Kidney (tissue), 14 donors: ENCODE data around the gene CHFR. TPM values are rescaled to one million over a fixed set of nuclear protein-coding genes. Genes with fewer than 3 reads are reported as not detected.
A peak's percentile ranks its signal among the peaks of the same experiment; 100 is the strongest.

ENCODE experiments used
- DNase-seq, 5 donors: peaks; one replicate each; pipeline ENCODE4 v3.0.0-alpha.2; 2013 to 2020
- FAIRE-seq: peaks from 2 replicates; lab custom pipeline; 2012; peaks lifted over from hg19 to GRCh38; lab: Jason Lieb, UNC
- H3K27ac ChIP-seq, 2 donors: one replicate each; pipeline ENCODE4 v1.7.0; 2013; ENCODE audit warnings: low read depth in 2 of 2, low read length in 2 of 2, inconsistent platforms in 1 of 2
- H3K27me3 ChIP-seq: one replicate; pipeline ENCODE4 v1.7.1; 2013; ENCODE audit warnings: low read length, inconsistent platforms; ENCODE audit not compliant: control insufficient read depth, insufficient read depth
- H3K36me3 ChIP-seq, 3 donors: one replicate each; pipeline versions ENCODE4 v1.7.0 to v1.7.1; 2013; ENCODE audit warnings: low read length in 3 of 3, control low read depth in 1 of 3, inconsistent platforms in 1 of 3; ENCODE audit not compliant: insufficient read depth in 3 of 3, control insufficient read depth in 2 of 3
- H3K4me1 ChIP-seq, 3 donors: one replicate each; pipeline versions ENCODE4 v1.7.0 to v1.7.1; 2013; ENCODE audit warnings: low read length in 3 of 3, inconsistent platforms in 1 of 3, low read depth in 1 of 3; ENCODE audit not compliant: control insufficient read depth in 2 of 3, insufficient read depth in 2 of 3
- H3K4me3 ChIP-seq, 3 donors: one replicate each; pipeline versions ENCODE4 v1.7.0 to v1.8.1; 2013; ENCODE audit warnings: low read length in 3 of 3, control low read depth in 1 of 3, inconsistent platforms in 1 of 3
- H3K9ac ChIP-seq, 3 donors: one replicate each; pipeline versions ENCODE4 v1.7.0 to v1.7.1; 2013; ENCODE audit warnings: low read length in 3 of 3, control low read depth in 1 of 3, inconsistent platforms in 1 of 3
- H3K9me3 ChIP-seq, 3 donors: one replicate each; pipeline versions ENCODE4 v1.7.0 to v1.7.1; 2013; ENCODE audit warnings: low read length in 3 of 3, control low read depth in 1 of 3, inconsistent platforms in 1 of 3; ENCODE audit not compliant: control insufficient read depth in 2 of 3, insufficient read depth in 1 of 3
- intact Hi-C: fragments of 100-400 bp; cut with DNase I; formaldehyde crosslinking; loops from one replicate; pipeline ENCODE4 v1.11.1; 2022
- polyA plus RNA-seq: library from polyadenylated mRNA; stranded (reverse); fragments of 350-450 nt; fragmentation: Illumina TruSeq; extraction: RNeasy Lipid Tissue Mini Kit (QIAGEN cat#74804); gene quantifications from one replicate; pipeline ENCODE4 v1.2.3, GENCODE V29; 2014; ENCODE audit warnings: low read depth, low replicate concordance; ENCODE audit not compliant: insufficient read depth
- total RNA-seq: library from RNA; stranded (reverse); fragmentation: NEBNext Ultra II Directional; extraction: Animal tissue kit (Norgen Biotek cat#: 25700); gene quantifications from one replicate; pipeline ENCODE4 v1.2.1, GENCODE V29; 2021
- TF ChIP-seq, protein P1 (sequence below): IDR thresholded peaks from 3 replicates; pipeline ENCODE4 v1.5.1; 2012; ENCODE audit warnings: mild to moderate bottlenecking, moderate library complexity, borderline replicate concordance; ENCODE audit not compliant: insufficient read depth; ENCODE audit errors: extremely low read depth
- donor health status: control.
- donor health status: control.
- donor health status: control.
- donor health status: control.
- donor health status: control.
- donor health status: DM: yes; HTN: yes; CAD: no.
- donor health status: Normal renal cell carcinoma (clear cell type).

CHFR gene
- total and polyA plus RNA-seq, 2 donors from 2014 or later = 8.3 to 37.3 TPM

- H3K4me1 ChIP-seq = no peaks in the 10 kb centered on the region
- intact Hi-C loops = no loop called here
- DNase-seq = no peak
- H3K9me3 ChIP-seq = no peaks in the 10 kb centered on the region
- TF ChIP-seq, protein P1, sequence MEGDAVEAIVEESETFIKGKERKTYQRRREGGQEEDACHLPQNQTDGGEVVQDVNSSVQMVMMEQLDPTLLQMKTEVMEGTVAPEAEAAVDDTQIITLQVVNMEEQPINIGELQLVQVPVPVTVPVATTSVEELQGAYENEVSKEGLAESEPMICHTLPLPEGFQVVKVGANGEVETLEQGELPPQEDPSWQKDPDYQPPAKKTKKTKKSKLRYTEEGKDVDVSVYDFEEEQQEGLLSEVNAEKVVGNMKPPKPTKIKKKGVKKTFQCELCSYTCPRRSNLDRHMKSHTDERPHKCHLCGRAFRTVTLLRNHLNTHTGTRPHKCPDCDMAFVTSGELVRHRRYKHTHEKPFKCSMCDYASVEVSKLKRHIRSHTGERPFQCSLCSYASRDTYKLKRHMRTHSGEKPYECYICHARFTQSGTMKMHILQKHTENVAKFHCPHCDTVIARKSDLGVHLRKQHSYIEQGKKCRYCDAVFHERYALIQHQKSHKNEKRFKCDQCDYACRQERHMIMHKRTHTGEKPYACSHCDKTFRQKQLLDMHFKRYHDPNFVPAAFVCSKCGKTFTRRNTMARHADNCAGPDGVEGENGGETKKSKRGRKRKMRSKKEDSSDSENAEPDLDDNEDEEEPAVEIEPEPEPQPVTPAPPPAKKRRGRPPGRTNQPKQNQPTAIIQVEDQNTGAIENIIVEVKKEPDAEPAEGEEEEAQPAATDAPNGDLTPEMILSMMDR = no peak
- peaks cover 0 to 27% (median 19%) of the 10 kb centered on the region in 3 donors for H3K36me3 ChIP-seq
- no peak overlapping the region for H3K27ac ChIP-seq
- H3K9ac ChIP-seq = no peak overlapping the region
- no peaks in the 10 kb centered on the region for H3K27me3 ChIP-seq
- FAIRE-seq = no peak
- no peak overlapping the region for H3K4me3 ChIP-seq
These were observed 47.7 kb downstream of the CHFR start for GRCh38 chr12:132839558-132840235.

GRCh38 chr12:132838410-132839080 lies 48.9 kb downstream of the CHFR start:
- Histone ChIP-seq H3K27ac (no peak overlapping the region), H3K27me3 (no peaks in the 10 kb centered on the region), H3K4me3 (no peak overlapping the region), H3K9ac (no peak overlapping the region), H3K36me3 (peaks cover 0 to 27% (median 17%) of the 10 kb centered on the region in 3 donors), H3K4me1 (no peaks in the 10 kb centered on the region), H3K9me3 (no peaks in the 10 kb centered on the region)
- FAIRE-seq (no peak), DNase-seq (no peak)
- TF ChIP-seq, protein P1 = no peak
- intact Hi-C loops = no loop called here

DNA sequence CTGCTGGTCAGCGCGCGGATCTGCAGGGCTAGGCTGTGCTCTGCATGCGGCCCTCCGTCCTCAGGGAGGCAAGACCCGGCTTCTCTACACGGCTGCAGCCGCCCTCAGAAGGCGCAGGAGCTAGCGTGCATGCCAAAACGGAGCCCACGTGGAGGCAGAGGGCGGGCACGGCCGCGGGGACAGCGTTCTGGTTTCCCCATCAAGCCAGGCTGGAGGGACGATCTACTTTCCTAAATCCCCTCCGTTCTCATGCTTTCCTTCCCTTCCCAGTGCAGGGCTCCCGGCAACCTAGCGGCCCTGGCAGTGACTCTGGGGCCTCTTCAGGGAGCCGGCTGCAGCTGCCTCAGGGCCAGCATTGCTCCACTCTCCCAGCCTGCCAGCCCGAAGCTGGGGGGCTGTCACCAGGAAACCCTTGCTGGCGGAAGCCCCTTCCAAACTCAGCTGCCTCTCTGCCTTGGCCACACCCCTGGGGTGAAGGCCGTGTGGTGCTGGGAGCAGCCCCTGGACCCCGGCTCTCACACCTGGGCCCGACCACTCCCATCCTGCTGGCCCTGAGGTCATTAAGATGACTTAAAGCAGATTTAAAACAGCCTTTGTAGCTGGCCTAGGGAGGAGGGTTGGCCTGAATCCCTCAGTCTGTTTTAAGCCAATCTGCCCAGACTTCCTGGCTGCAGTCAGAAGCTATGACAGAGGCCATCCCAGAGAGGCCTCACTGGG lies 49.6 kb downstream of the CHFR start:
- H3K9me3 ChIP-seq = no peaks in the 10 kb centered on the region
- TF ChIP-seq, protein P1 = no peak
- H3K4me3 ChIP-seq = no peak overlapping the region
- H3K4me1 ChIP-seq = no peaks in the 10 kb centered on the region
- DNase-seq = peak in 1 of 5 donors; percentile 21
- intact Hi-C loops = no loop called here
- H3K27me3 ChIP-seq = no peaks in the 10 kb centered on the region
- FAIRE-seq = no peak
- no peak overlapping the region for H3K27ac ChIP-seq
- H3K9ac ChIP-seq = no peak overlapping the region
- peaks cover 0 to 22% (median 14%) of the 10 kb centered on the region in 3 donors for H3K36me3 ChIP-seq
